ENCODE data around the gene CRY2. TPM values are rescaled to one million over a fixed set of nuclear protein-coding genes. Genes with fewer than 3 reads are reported as not detected.
"Not testable (repeated sequence)": the region's sequence is repeated elsewhere in the genome, so short reads cannot be mapped to it uniquely, and the experiment has no call there.

The CRY2 gene
- total RNA-seq, 1 experiment from 2014 or later, result 10.3 TPM

DNA sequence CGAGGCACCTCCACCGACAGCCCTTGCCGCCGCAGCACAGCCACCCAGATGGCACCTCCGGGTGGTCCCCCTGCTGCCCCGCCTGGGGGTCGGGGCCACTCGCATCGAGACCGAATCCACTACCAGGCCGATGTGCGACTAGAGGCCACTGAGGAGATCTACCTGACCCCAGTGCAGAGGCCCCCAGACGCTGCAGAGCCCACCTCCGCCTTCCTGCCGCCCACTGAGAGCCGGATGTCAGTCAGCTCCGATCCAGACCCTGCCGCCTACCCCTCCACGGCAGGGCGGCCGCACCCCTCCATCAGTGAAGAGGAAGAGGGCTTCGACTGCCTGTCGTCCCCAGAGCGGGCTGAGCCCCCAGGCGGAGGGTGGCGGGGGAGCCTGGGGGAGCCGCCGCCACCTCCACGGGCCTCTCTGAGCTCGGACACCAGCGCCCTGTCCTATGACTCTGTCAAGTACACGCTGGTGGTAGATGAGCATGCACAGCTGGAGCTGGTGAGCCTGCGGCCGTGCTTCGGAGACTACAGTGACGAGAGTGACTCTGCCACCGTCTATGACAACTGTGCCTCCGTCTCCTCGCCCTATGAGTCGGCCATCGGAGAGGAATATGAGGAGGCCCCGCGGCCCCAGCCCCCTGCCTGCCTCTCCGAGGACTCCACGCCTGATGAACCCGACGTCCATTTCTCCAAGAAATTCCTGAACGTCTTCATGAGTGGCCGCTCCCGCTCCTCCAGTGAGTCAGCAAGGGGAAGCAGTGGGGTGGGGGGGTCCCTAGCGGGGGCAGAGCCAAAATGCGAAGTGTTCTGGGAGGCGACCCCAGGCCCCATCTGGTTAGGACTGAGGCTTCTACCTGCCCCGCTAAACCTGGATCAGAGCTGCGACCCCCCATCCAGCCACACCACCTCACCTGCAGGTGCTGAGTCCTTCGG is 55.4 kb downstream of the CRY2 start:
- DNase-seq, result no peak
- Histone ChIP-seq H3K9me3 (replicated peaks) (no peaks in the 10 kb centered on the region), H3K27me3 (no peaks in the 10 kb centered on the region), H3K36me3 (no peaks in the 10 kb centered on the region), H3K4me3 (no peak overlapping the region), H3K27ac (no peak overlapping the region), H3K4me1 (peaks cover 17% of the 10 kb centered on the region)

DNA sequence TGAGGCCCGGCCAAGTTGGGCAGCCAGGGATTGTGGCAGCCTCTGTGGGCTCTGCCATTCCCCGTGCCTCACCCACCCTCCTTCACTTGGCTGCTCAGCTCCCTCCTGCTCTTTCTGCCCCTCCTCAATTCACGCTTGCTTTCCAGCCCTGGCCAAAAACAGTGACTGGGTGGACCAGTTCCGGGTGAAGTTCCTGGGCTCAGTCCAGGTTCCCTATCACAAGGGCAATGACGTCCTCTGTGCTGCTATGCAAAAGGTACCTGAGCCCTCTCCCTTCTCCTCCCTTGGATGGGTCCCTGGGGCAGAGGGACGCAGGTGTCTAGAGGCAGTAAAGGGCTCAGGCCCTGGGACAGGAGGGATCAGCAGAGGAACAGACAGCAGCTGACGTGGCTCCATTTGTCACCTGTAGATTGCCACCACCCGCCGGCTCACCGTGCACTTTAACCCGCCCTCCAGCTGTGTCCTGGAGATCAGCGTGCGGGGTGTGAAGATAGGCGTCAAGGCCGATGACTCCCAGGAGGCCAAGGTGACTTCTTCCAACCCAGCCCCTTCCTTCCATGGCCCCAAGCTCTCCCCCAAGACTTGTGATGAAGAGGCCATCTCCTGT is 57.1 kb downstream of the CRY2 start:
- Histone ChIP-seq H3K27ac (no peak overlapping the region), H3K36me3 (no peaks in the 10 kb centered on the region), H3K4me3 (no peak overlapping the region), H3K27me3 (no peaks in the 10 kb centered on the region), H3K4me1 (peaks cover 7% of the 10 kb centered on the region; the same call in 1 of the 2 replicates), H3K9me3 (replicated peaks) (no peaks in the 10 kb centered on the region)
- no peak for DNase-seq

DNA sequence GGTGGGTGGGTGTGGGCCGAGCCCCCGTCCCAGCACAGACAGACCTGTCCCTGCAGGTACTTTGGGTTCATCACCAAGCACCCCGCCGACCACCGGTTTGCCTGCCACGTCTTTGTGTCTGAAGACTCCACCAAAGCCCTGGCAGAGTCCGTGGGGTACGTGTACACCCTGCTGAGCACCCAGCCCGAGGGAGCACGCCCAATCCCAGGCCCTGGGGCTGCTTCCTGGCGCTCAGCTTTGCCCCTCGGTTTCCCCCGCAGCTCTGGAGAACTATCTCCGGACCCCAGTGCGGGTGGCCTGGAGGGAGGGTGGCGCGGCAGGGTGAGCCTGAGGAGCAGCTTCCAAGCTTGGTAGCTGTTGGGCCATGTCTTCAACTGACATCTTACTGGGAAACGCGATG is 57.8 kb downstream of the CRY2 start:
- DNase-seq, result no peak
- Histone ChIP-seq H3K9me3 (replicated peaks) (no peaks in the 10 kb centered on the region), H3K27ac (no peak overlapping the region), H3K27me3 (no peaks in the 10 kb centered on the region), H3K36me3 (no peaks in the 10 kb centered on the region), H3K4me3 (no peak overlapping the region), H3K4me1 (peaks cover 7% of the 10 kb centered on the region; the same call in 1 of the 2 replicates)

DNA sequence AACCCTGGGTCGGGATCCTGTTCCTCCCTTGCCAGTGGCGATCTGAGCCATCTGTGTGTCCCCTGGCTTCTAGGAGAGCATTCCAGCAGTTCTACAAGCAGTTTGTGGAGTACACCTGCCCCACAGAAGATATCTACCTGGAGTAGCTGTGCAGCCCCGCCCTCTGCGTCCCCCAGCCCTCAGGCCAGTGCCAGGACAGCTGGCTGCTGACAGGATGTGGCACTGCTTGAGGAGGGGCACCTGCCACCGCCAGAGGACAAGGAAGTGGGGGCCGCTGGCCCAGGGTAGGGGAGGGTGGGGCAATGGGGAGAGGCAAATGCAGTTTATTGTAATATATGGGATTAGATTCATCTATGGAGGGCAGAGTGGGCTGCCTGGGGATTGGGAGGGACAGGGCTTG is 58.3 kb downstream of the CRY2 start:
- not testable (repeated sequence) for H3K27ac ChIP-seq; H3K36me3 ChIP-seq; H3K4me3 ChIP-seq; H3K4me1 ChIP-seq; H3K27me3 ChIP-seq; DNase-seq; H3K9me3 ChIP-seq (replicated peaks)

- Histone ChIP-seq H3K27me3 (no peaks in the 10 kb centered on the region), H3K9me3 (replicated peaks) (no peaks in the 10 kb centered on the region), H3K27ac (no peak overlapping the region), H3K36me3 (no peaks in the 10 kb centered on the region), H3K4me1 (peaks cover 6% of the 10 kb centered on the region; the same call in 1 of the 2 replicates), H3K4me3 (no peak overlapping the region)
- DNase-seq, result no peak
These were observed 58.9 kb downstream of the CRY2 start for GRCh38 chr11:45906096-45906682.

DNA sequence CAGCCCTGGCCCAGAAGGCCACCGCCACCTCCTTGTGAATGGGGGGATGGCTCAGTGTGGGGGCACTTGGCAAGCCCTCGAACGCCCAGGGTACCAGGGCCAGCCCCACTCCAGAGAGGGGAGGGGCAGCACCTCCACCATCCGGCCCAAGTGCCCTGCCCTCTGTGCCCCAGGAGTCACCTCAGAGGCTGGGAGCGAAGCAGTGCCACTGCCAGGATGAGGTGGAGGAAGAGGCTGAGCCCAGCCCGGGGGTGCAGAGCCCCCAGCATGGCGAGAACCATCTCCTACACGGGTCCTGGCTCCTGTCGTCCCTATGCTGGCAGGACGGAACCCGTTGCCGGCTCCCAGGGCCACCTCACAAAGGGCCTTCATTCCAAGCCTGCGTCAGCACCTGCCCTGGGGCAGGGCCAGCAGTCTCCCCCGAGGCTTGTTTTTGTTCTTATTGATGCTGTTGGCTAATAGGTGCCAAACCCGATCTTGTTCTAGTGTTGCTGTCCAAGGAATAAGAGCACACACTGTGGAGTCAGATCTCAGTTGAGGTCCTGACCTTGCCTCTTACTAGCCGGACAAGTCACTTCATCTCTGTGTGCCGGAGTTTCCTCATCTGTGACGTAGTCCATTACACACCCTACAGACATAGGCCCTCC is 59.8 kb downstream of the CRY2 start, which contains the start of gene FREY1:
FREY1 (minus strand) TSS at position 307 of the 647 bp plus-strand sequence; CDS start at position 281, 26 bp downstream.
- DNase-seq, result no peak
- no peaks in the 10 kb centered on the region for H3K27me3 ChIP-seq
- no peak within 1 kb of the TSS for H3K4me3 ChIP-seq
- H3K27ac ChIP-seq, result no peak within 1 kb of the TSS
- no peaks in the 10 kb centered on the region for H3K36me3 ChIP-seq
- H3K9me3 ChIP-seq (replicated peaks), result no peaks in the 10 kb centered on the region
- no peaks in the 10 kb centered on the region for H3K4me1 ChIP-seq

DNA sequence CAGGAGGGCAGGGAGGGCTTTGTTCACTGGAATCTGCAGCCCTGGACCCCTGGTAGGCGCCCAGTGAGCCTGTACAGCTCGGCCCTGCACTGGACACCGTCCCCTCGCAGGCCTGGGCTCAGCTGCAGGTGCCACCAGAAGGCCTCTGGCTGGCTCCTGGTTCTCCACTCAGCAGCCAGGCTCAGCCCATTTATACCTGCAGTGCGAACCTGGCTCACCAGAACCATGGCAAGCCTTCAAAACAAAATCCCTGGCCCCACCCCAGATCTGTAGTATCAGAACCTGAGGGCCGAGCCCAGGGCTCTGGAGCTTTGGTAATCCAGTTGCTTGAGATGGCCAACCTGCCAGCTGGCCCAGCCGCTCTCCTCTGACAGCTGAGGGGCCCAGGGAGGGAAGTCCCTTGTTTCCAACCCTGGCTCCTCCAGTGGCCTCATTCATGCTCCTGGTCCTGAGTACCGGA is 60.7 kb downstream of the CRY2 start:
- Histone ChIP-seq H3K4me3 (no peak overlapping the region), H3K27me3 (no peaks in the 10 kb centered on the region), H3K36me3 (no peaks in the 10 kb centered on the region), H3K27ac (no peak overlapping the region), H3K4me1 (no peaks in the 10 kb centered on the region), H3K9me3 (replicated peaks) (no peaks in the 10 kb centered on the region)
- no peak for DNase-seq

GRCh38 chr11:45909594-45910475 is 62.6 kb downstream of the CRY2 start:
- H3K4me3 ChIP-seq, result no peak overlapping the region
- no peak overlapping the region for H3K27ac ChIP-seq
- H3K27me3 ChIP-seq, result no peaks in the 10 kb centered on the region
- H3K9me3 ChIP-seq (replicated peaks), result no peaks in the 10 kb centered on the region
- no peak for DNase-seq
- H3K36me3 ChIP-seq, result no peaks in the 10 kb centered on the region
- H3K4me1 ChIP-seq, result no peaks in the 10 kb centered on the region

- Histone ChIP-seq H3K27me3 (no peaks in the 10 kb centered on the region), H3K36me3 (no peaks in the 10 kb centered on the region), H3K9me3 (replicated peaks) (no peaks in the 10 kb centered on the region), H3K4me1 (no peaks in the 10 kb centered on the region), H3K27ac (no peak overlapping the region), H3K4me3 (no peak overlapping the region)
- DNase-seq, result no peak
These were observed 63.3 kb downstream of the CRY2 start for GRCh38 chr11:45910623-45911022.

DNA sequence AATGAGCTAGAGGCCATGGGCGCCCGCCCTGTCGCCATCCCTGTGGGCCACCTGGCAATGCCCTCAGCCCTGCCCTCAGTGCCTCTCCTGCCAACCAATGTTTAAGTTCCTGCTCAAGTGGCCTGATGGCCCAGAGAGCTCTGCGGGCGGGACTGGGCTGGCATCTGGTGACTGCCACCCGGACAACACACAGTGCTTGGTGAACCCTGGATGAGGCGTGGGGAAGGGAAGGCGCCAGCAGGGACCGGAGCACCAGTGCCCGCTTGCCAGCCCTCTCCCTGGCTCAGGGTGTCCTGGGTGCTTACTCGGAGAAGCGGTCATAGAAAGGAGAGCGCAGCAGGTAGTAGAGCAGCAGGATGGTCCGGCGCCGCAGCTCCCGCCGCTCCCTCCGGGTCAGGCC is 66.2 kb downstream of the CRY2 start:
- DNase-seq, result no peak
- H3K27ac ChIP-seq, result no peak overlapping the region
- H3K36me3 ChIP-seq, result no peaks in the 10 kb centered on the region
- no peaks in the 10 kb centered on the region for H3K27me3 ChIP-seq
- H3K9me3 ChIP-seq (replicated peaks), result no peaks in the 10 kb centered on the region
- no peak overlapping the region for H3K4me3 ChIP-seq
- no peaks in the 10 kb centered on the region for H3K4me1 ChIP-seq

DNA sequence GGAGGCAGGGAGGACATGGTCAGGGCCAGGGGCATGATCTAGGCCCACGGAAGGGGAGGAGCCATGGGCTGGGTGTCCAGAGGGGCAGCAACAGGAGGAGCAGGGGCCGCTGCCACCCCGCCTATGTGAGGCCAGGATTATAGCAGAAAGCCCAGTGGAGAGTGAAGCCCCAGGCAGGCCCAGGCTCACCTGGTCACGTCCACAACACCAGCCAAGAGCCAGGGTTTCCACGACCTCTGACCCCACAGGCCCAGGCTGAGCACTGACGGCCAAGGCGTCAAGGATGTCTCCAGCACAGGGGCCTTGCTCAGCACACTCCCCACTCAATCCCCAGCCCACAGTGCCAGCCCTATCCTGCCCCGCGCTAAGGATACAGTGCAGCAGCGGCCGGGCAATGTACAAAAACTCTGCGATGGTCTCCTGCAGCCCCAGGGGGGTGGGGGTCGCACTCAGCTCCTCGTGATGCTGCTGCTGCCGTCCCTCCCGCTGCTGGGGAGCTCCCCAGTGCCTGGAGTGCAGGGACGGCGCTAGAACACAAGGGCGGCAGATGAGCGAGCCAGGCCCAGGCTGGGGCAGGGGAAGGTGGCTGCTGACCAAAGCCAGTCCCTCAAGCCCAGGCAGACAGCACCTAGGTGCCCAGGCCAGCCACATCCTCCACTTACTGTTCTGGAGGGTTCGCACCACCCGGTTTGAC is 66.8 kb downstream of the CRY2 start:
- Histone ChIP-seq H3K27ac (no peak overlapping the region), H3K9me3 (replicated peaks) (no peaks in the 10 kb centered on the region), H3K27me3 (no peaks in the 10 kb centered on the region), H3K36me3 (no peaks in the 10 kb centered on the region), H3K4me3 (no peak overlapping the region), H3K4me1 (no peaks in the 10 kb centered on the region)
- no peak for DNase-seq

- no peaks in the 10 kb centered on the region for H3K9me3 ChIP-seq (replicated peaks)
- no peak for DNase-seq
- no peak overlapping the region for H3K27ac ChIP-seq
- H3K4me3 ChIP-seq, result no peak overlapping the region
- H3K36me3 ChIP-seq, result no peaks in the 10 kb centered on the region
- no peaks in the 10 kb centered on the region for H3K27me3 ChIP-seq
- no peaks in the 10 kb centered on the region for H3K4me1 ChIP-seq
These were observed 68.2 kb downstream of the CRY2 start for GRCh38 chr11:45915446-45915845.

GRCh38 chr11:45917286-45917622 is 70.0 kb downstream of the CRY2 start:
- Histone ChIP-seq H3K4me1 (no peaks in the 10 kb centered on the region), H3K27me3 (no peaks in the 10 kb centered on the region; the same call in 1 of the 2 replicates), H3K27ac (peak overlapping the region; percentile 67; the same call in 1 of the 2 replicates), H3K36me3 (no peaks in the 10 kb centered on the region), H3K9me3 (replicated peaks) (no peaks in the 10 kb centered on the region), H3K4me3 (peak overlapping the region; percentile 72)
- no peak for DNase-seq

Data from SJCRH30 (cell line).